ENCODE data around the gene CCSER1.

- TF ChIP-seq POLR2A (IDR thresholded peaks at IDR 0.05) (no peak), CTCF (IDR thresholded peaks at IDR 0.05) (no peak)
Measured at GRCh38 chr4:90121676-90122354, 5.4 kb upstream of the CCSER1 start.
